Fibroblast of pulmonary artery (primary cell): ENCODE measurements around the gene RRBP1.

Experiments used
- DNase-seq: peaks from one replicate; pipeline ENCODE4 v3.0.0-alpha.2; 2010; ENCODE audit warnings: low read depth
- H3K4me3 ChIP-seq: replicated peaks from 2 replicates; pipeline ENCODE4 v1.5.1; 2011; ENCODE audit warnings: low read depth, mild to moderate bottlenecking, control low read depth, low read length, moderate library complexity
- CTCF ChIP-seq: IDR thresholded peaks from 2 replicates; pipeline ENCODE4 v1.5.1; 2011; ENCODE audit warnings: mild to moderate bottlenecking, control low read depth, low read length, inconsistent platforms; ENCODE audit errors: missing control alignments

Gene RRBP1

GRCh38 chr20:17640875-17641378, 41.1 kb downstream of the RRBP1 start:
- no peak for TF ChIP-seq CTCF
- H3K4me3 ChIP-seq = no peak overlapping the region
- no peak for DNase-seq

GRCh38 chr20:17640146-17640874, 41.7 kb downstream of the RRBP1 start:
- no peak overlapping the region for H3K4me3 ChIP-seq
- DNase-seq = no peak
- no peak for TF ChIP-seq CTCF

- H3K4me3 ChIP-seq = no peak overlapping the region
- no peak for TF ChIP-seq CTCF
- DNase-seq = no peak
Measured at GRCh38 chr20:17638835-17639407, 43.1 kb downstream of the RRBP1 start.

GRCh38 chr20:17637985-17638640, 43.9 kb downstream of the RRBP1 start:
- no peak overlapping the region for H3K4me3 ChIP-seq
- no peak for TF ChIP-seq CTCF
- no peak for DNase-seq

- no peak for TF ChIP-seq CTCF
- DNase-seq = no peak
- H3K4me3 ChIP-seq = no peak overlapping the region
Measured at GRCh38 chr20:17637413-17637780, 44.6 kb downstream of the RRBP1 start.

- no peak overlapping the region for H3K4me3 ChIP-seq
- DNase-seq = no peak
- TF ChIP-seq CTCF = no peak
Measured at GRCh38 chr20:17636523-17637412, 45.3 kb downstream of the RRBP1 start.
